Loucy (cell line): Measurements from ENCODE around the gene C1QL2.

Experiments
- EZH2phosphoT487 ChIP-seq: fragments of 200-600 bp; IDR thresholded peaks from 2 replicates; pipeline ENCODE4 v1.6.1; 2018; ENCODE audit warnings: antibody characterized with exemption, mild to moderate bottlenecking, moderate library complexity, borderline replicate concordance
- TF ChIP-seq, protein P1 (sequence below): fragments of 200-600 bp; sonication (generic); conservative IDR thresholded peaks from 2 replicates; pipeline ENCODE4 v1.5.1; 2014; ENCODE audit warnings: mild to moderate bottlenecking, antibody characterized with exemption, low read length

DNA sequence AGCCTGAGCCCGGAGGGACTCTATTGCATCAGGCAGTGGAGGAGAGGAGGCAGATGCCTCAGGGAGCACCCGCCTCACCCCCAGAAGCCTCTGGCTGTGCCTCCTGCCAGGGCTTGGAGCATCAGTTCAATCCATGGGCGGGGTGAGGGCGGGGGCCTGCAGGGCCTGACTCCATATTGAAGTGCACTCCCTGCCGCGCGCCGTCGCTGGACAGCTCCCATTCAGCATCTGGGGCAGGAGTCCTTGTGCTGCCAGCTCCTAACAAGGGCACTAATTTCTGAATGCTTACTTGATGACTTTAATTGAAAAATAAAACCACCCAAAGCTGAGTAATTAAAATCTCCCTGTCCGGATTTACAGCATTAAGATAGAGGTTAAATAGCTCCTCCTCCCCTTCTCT, 23.8 kb downstream of the C1QL2 start:
- TF ChIP-seq, protein P1, sequence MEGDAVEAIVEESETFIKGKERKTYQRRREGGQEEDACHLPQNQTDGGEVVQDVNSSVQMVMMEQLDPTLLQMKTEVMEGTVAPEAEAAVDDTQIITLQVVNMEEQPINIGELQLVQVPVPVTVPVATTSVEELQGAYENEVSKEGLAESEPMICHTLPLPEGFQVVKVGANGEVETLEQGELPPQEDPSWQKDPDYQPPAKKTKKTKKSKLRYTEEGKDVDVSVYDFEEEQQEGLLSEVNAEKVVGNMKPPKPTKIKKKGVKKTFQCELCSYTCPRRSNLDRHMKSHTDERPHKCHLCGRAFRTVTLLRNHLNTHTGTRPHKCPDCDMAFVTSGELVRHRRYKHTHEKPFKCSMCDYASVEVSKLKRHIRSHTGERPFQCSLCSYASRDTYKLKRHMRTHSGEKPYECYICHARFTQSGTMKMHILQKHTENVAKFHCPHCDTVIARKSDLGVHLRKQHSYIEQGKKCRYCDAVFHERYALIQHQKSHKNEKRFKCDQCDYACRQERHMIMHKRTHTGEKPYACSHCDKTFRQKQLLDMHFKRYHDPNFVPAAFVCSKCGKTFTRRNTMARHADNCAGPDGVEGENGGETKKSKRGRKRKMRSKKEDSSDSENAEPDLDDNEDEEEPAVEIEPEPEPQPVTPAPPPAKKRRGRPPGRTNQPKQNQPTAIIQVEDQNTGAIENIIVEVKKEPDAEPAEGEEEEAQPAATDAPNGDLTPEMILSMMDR: no peak
- TF ChIP-seq EZH2phosphoT487: no peak
